Fibroblast of lung (primary cell): Measurements from ENCODE around the gene SENP3.

Source experiments
- EZH2 ChIP-seq: IDR thresholded peaks from 2 replicates; pipeline ENCODE4 v1.5.1; 2012; ENCODE audit warnings: low read length, control low read depth, mild to moderate bottlenecking; ENCODE audit errors: missing control alignments
- TF ChIP-seq, protein P1 (sequence below), 2 donors: IDR thresholded peaks in 1 of 2; conservative IDR thresholded peaks in 1 of 2; 1 replicate in 1 of 2; 2 replicates in 1 of 2; pipeline ENCODE4 v1.5.1; 2011 to 2012; ENCODE audit warnings: low read length in 2 of 2, control low read depth in 1 of 2, inconsistent platforms in 1 of 2, low read depth in 1 of 2, mild to moderate bottlenecking in 1 of 2

DNA sequence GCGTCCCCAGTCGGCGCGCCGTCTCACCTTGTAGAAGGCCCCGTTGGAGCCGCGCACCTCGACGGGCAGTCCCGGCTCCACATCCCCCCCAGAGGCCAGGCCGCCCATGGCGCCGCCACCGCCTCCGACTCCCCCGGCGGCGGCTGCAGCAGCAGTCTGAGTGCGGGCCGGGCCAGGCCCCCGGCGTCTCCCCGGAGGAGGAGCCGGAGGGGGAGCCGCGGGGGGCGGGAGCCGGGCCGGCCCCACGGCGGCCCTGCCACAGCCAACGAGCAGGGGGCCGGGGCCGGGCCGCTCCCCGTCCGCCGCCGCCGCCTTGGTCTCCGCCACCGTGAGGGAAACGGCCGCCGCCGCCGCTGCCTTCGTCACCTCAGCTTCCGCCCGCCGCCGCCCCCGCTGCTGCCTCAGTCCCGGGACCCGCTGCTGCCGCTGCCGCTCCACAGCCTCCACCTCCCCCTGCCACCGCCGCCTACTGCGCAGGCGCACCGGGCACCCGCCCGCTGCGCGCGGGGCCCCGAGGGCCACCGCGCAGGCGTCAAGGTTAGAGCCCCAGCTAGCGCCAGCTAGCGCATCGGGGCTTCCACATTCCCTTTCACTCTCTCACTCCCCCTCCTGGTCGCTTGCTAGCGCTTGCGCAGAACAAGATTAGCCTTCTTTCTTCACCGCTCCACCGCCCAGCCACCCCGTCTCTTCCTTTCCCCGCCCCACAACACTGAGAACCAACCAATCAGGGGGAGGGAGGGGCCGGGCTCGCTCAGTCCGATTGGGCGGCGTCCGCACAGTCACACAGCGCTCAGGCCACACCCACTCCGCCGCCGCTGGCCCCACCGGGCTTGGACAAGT lies 52.9 kb downstream of the SENP3 start, which contains the start of gene FXR2:
- TF ChIP-seq, protein P1, sequence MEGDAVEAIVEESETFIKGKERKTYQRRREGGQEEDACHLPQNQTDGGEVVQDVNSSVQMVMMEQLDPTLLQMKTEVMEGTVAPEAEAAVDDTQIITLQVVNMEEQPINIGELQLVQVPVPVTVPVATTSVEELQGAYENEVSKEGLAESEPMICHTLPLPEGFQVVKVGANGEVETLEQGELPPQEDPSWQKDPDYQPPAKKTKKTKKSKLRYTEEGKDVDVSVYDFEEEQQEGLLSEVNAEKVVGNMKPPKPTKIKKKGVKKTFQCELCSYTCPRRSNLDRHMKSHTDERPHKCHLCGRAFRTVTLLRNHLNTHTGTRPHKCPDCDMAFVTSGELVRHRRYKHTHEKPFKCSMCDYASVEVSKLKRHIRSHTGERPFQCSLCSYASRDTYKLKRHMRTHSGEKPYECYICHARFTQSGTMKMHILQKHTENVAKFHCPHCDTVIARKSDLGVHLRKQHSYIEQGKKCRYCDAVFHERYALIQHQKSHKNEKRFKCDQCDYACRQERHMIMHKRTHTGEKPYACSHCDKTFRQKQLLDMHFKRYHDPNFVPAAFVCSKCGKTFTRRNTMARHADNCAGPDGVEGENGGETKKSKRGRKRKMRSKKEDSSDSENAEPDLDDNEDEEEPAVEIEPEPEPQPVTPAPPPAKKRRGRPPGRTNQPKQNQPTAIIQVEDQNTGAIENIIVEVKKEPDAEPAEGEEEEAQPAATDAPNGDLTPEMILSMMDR (conservative IDR thresholded peaks at IDR 0.05 in 1 of 2, IDR thresholded peaks at IDR 0.05 in 1 of 2; ENCODE audit: low read depth in 1 of 2, low read length in 2 of 2) = peak; percentile 55 to 65
- TF ChIP-seq EZH2 = no peak
